Uterus (tissue), 4 donors: Measurements from ENCODE around the gene MISP. TPM values are rescaled to one million over a fixed set of nuclear protein-coding genes. Genes with fewer than 3 reads are reported as not detected.

Experiments used
- DNase-seq, 2 donors: peaks; one replicate each; pipeline ENCODE4 v3.0.0-alpha.2; 2019 to 2020
- H3K27ac ChIP-seq, 2 donors: fragments of 200-600 bp; sonication (generic); 1 replicate in 1 of 2; 2 replicates in 1 of 2; pipeline ENCODE4 v1.5.1; 2016 to 2018
- H3K27me3 ChIP-seq, 2 donors: fragments of 200-600 bp; sonication (generic); one replicate each; pipeline ENCODE4 v1.5.1; 2018 to 2019; ENCODE audit warnings: control low read depth in 1 of 2
- H3K36me3 ChIP-seq, 2 donors: fragments of 200-600 bp; sonication (generic); one replicate each; pipeline ENCODE4 v1.5.1; 2019; ENCODE audit warnings: control low read depth in 1 of 2
- H3K4me1 ChIP-seq, 2 donors: fragments of 200-600 bp; sonication (generic); one replicate each; pipeline ENCODE4 v1.5.1; 2018 to 2019; ENCODE audit warnings: control low read depth in 1 of 2
- H3K4me3 ChIP-seq, 2 donors: fragments of 200-600 bp; sonication (generic); 1 replicate in 1 of 2; 2 replicates in 1 of 2; pipeline ENCODE4 v1.5.1; 2018 to 2019; ENCODE audit warnings: mild to moderate bottlenecking in 1 of 2
- H3K9me3 ChIP-seq, 2 donors: fragments of 200-600 bp; sonication (generic); one replicate each; pipeline ENCODE4 v1.5.1; 2019; ENCODE audit warnings: control low read depth in 1 of 2
- CTCF ChIP-seq, 4 experiments: fragments of 200-600 bp in 2 of 4; fragments of 450-650 bp in 2 of 4; sonication (generic) in 2 of 4; IDR thresholded peaks; one replicate each; pipeline ENCODE4 v1.5.1; 2016 to 2019; ENCODE audit warnings: antibody characterized with exemption in 4 of 4, mild to moderate bottlenecking in 2 of 4, moderate library complexity in 1 of 4
- POLR2A ChIP-seq, 2 donors: fragments of 450-650 bp; IDR thresholded peaks; one replicate each; pipeline ENCODE4 v1.6.1; 2016; ENCODE audit warnings: antibody characterized with exemption in 2 of 2, mild to moderate bottlenecking in 1 of 2, moderate library complexity in 1 of 2
- intact Hi-C: fragments of 100-400 bp; cut with DNase I; formaldehyde crosslinking; loops from one replicate; pipeline ENCODE4 v1.15.1; 2023; ENCODE audit warnings: low total_unique reads
- total RNA-seq, 4 donors: library from RNA; depleted of rRNA in 3 of 4; stranded (reverse); fragments of >200 nt in 3 of 4; gene quantifications; one replicate each; pipeline versions ENCODE4 v1.1.0 to v1.2.4, GENCODE V29; 2014 to 2023
- donor health status: DM: yes; HTN: yes; CAD: no.

Gene MISP
- total RNA-seq, 4 donors from 2014 or later: 0.26 to 5.5 (median 0.39) TPM

DNA sequence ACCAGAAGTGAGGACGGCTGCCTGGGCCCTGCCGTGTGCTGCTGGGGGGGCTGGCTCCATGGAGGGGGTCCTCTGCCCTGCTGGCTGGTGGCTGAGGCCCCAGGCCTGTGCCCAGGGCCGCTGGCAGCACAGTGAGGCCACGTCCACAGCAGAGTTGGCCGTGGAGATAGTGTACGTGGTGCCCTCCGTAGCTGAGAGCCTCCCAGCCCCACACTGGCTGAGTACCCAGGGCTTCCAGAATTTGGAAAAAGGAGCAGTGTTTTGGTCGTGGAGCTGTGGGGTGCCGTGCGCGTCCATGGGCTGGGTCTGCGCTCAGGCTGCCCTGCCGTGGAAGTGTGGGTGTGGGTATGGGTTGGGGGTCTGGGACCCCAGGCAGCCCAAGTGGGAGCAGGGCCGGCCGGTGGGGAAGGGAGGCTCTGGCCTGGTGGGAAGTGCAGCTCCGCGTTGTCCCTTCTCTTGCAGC lies 52.2 kb downstream of the MISP start:
- no peak for DNase-seq
- Histone ChIP-seq H3K4me1 (peaks cover 27 to 46% of the 10 kb centered on the region in 2 donors), H3K36me3 (no peaks in the 10 kb centered on the region), H3K27ac (no peak overlapping the region), H3K9me3 (no peaks in the 10 kb centered on the region), H3K4me3 (no peak overlapping the region), H3K27me3 (no peaks in the 10 kb centered on the region)
- intact Hi-C loops: no loop called here
- TF ChIP-seq CTCF (IDR thresholded peaks at IDR 0.05) (no peak), POLR2A (IDR thresholded peaks at IDR 0.05) (no peak)

DNA sequence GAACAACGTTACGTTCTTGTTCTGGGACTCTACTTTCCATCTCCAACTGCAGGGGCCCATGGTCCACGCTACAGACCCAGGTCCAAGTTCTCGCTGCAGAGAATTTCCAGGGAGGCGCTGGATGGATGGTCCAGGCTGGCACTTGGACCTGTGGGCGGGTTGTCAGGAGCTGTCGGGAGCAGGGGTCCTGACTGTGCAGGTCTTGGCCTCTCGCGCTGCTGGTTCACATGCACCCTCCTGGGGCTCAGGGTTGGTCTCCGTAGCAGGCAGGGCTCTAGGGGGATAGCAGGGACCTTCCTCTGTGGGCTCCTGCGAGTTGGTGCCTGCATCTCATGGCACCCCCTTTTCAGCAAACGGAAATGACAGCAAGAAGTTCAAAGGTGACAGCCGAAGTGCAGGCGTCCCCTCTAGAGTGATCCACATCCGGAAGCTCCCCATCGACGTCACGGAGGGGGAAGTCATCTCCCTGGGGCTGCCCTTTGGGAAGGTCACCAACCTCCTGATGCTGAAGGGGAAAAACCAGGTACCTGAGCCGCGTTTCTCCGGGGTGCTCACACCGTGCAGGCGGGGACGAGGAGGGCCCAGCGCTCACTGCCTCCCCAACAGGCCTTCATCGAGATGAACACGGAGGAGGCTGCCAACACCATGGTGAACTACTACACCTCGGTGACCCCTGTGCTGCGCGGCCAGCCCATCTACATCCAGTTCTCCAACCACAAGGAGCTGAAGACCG lies 52.9 kb downstream of the MISP start:
- H3K27me3 ChIP-seq: no peaks in the 10 kb centered on the region
- TF ChIP-seq CTCF (IDR thresholded peaks at IDR 0.05): no peak
- TF ChIP-seq POLR2A (IDR thresholded peaks at IDR 0.05): no peak
- DNase-seq: no peak
- peaks cover 27 to 42% of the 10 kb centered on the region in 2 donors for H3K4me1 ChIP-seq
- H3K4me3 ChIP-seq: no peak overlapping the region
- H3K27ac ChIP-seq: no peak overlapping the region
- H3K9me3 ChIP-seq: no peaks in the 10 kb centered on the region
- intact Hi-C loops: no loop called here
- H3K36me3 ChIP-seq: no peaks in the 10 kb centered on the region

DNA sequence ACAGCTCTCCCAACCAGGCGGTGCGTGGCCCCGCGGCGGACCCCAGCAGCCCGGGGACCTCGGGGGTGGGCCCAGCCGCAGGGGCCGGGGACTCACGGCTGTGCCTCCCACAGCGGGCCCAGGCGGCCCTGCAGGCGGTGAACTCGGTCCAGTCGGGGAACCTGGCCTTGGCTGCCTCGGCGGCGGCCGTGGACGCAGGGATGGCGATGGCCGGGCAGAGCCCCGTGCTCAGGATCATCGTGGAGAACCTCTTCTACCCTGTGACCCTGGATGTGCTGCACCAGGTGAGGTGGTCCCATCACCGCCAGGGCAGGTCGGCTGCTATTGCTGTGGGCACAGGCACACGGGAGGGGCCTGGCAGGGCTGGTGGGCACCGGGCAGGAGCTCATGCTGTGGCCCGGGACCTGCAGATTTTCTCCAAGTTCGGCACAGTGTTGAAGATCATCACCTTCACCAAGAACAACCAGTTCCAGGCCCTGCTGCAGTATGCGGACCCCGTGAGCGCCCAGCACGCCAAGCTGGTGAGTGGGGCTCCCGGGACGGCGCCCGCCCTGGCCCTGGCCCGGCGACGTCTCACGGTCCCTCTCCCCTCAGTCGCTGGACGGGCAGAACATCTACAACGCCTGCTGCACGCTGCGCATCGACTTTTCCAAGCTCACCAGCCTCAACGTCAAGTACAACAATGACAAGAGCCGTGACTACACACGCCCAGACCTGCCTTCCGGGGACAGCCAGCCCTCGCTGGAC lies 53.7 kb downstream of the MISP start:
- DNase-seq: no peak
- H3K4me1 ChIP-seq: peaks cover 21 to 34% of the 10 kb centered on the region in 2 donors
- intact Hi-C loops: no loop called here
- no peak overlapping the region for H3K4me3 ChIP-seq
- no peak overlapping the region for H3K27ac ChIP-seq
- H3K27me3 ChIP-seq: no peaks in the 10 kb centered on the region
- H3K9me3 ChIP-seq: no peaks in the 10 kb centered on the region
- no peak for TF ChIP-seq CTCF (IDR thresholded peaks at IDR 0.05)
- TF ChIP-seq POLR2A (IDR thresholded peaks at IDR 0.05): no peak
- no peaks in the 10 kb centered on the region for H3K36me3 ChIP-seq

DNA sequence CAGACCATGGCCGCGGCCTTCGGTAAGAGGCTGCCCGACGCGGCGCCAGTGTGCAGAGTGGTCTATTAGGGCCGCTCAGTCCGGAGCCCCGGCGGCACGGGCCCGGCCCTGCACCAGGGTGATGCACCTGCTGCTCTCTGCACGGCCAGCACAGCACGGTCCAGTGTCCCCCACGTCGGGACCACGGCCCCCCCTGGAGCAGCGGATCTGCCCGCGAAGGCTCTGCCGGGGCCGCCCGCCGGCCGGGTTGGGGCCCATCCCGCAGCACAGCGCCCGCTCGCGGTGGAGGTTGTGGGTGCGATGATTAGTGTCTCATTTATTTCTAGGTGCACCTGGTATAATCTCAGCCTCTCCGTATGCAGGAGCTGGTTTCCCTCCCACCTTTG lies 54.2 kb downstream of the MISP start:
- H3K9me3 ChIP-seq: no peaks in the 10 kb centered on the region
- no peak overlapping the region for H3K4me3 ChIP-seq
- H3K27ac ChIP-seq: no peak overlapping the region
- intact Hi-C loops: no loop called here
- TF ChIP-seq CTCF (IDR thresholded peaks at IDR 0.05) (no peak), POLR2A (IDR thresholded peaks at IDR 0.05) (no peak)
- H3K36me3 ChIP-seq: no peaks in the 10 kb centered on the region
- no peak for DNase-seq
- H3K27me3 ChIP-seq: no peaks in the 10 kb centered on the region
- peaks cover 21 to 29% of the 10 kb centered on the region in 2 donors for H3K4me1 ChIP-seq
